HL-60 (cell line): Measurements from ENCODE around the gene ASB13.
A peak's percentile ranks its signal among the peaks of the same experiment; 100 is the strongest.

ENCODE experiments used
- DNase-seq, 2 experiments: peaks; one replicate each; pipeline ENCODE4 v3.0.0-alpha.2; 2010 to 2020; ENCODE audit warnings: low read depth in 1 of 2, low spot score in 1 of 2
- H3K27ac ChIP-seq: fragments of 250-450 bp; sonication (Bioruptor Pico); replicated peaks from 2 replicates; pipeline ENCODE4 v1.5.1; 2020; ENCODE audit warnings: mild to moderate bottlenecking, moderate library complexity
- H3K27me3 ChIP-seq: fragments of 250-450 bp; sonication (Bioruptor Pico); 2 replicates; pipeline ENCODE4 v1.5.1; 2021; ENCODE audit warnings: mild to moderate bottlenecking, moderate library complexity; ENCODE audit not compliant: insufficient read depth, poor library complexity, severe bottlenecking
- H3K4me3 ChIP-seq: replicated peaks from 2 replicates; pipeline ENCODE4 v1.5.1; 2011; ENCODE audit warnings: mild to moderate bottlenecking, control low read depth, low read length; ENCODE audit not compliant: insufficient read depth
- GABPA ChIP-seq: IDR thresholded peaks from 2 replicates; pipeline ENCODE4 v1.6.1; 2012; ENCODE audit warnings: low read depth
- POLR2AphosphoS5 ChIP-seq: IDR thresholded peaks from 2 replicates; pipeline ENCODE4 v1.6.1; 2012; ENCODE audit warnings: low read depth
- SPI1 ChIP-seq: IDR thresholded peaks from 2 replicates; pipeline ENCODE4 v1.6.1; 2012; ENCODE audit warnings: low read depth, mild to moderate bottlenecking, borderline replicate concordance
- TF ChIP-seq, protein P1 (sequence below): IDR thresholded peaks from one replicate; pipeline ENCODE4 v1.5.1; 2011; ENCODE audit warnings: low read length, control low read depth, inconsistent platforms; ENCODE audit not compliant: insufficient read depth
- TF ChIP-seq, protein P2 (sequence below): IDR thresholded peaks from 2 replicates; pipeline ENCODE4 v1.6.1; 2012; ENCODE audit warnings: low read depth; ENCODE audit not compliant: insufficient replicate concordance

ASB13 gene

DNA sequence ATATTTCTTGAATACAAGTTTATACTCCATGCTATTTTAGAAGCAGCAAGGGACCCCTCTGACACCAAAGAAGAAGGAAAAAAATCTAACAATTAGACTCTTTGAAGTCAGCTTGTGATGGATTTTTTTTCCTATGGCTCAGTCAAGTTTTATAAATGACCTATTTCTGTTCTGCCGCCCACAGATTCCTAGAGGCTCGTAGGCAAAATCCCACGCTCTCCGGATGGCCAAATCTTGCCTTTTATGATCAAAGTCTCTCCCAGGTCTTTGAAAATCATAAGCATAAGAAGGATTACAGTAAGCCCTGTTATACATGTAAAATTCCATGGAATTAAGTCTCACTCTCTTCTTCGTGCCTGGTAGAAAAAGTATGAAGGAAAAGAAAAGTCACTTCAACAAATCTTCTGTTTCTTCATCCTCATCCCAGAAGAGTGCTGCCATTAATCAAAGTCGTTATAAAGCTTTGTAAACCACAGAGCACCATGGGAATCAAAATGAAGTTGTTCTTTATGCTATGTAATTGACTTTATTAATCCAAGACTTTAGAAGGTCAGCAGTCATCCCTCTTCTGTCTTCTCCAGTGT, 33.1 kb downstream of the ASB13 start:
- Histone ChIP-seq H3K27ac (no peak overlapping the region), H3K27me3 (no peaks in the 10 kb centered on the region), H3K4me3 (no peak overlapping the region)
- no peak for DNase-seq
- TF ChIP-seq POLR2AphosphoS5, result no peak

DNA sequence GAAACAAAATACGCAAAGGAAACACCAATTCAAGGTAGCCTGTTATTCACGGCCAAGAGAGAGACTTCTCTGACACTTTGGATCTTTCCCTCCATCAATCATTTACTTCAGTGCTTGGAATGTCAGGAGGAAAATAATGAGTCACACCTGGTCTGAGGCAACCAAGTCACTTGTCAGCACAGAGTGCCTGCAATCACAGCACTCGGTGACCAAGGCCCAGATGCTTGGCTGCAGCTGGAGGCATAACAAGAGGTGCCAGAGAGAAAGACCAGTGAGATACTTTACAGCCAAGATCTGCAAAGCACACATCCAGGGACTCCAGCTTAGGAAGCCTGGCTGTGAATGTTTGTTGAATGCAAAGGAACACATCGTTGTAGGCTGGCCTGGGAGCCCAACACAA, 33.9 kb downstream of the ASB13 start:
- no peak for DNase-seq
- TF ChIP-seq GABPA (no peak), POLR2AphosphoS5 (no peak), SPI1 (no peak)
- TF ChIP-seq, protein P1, sequence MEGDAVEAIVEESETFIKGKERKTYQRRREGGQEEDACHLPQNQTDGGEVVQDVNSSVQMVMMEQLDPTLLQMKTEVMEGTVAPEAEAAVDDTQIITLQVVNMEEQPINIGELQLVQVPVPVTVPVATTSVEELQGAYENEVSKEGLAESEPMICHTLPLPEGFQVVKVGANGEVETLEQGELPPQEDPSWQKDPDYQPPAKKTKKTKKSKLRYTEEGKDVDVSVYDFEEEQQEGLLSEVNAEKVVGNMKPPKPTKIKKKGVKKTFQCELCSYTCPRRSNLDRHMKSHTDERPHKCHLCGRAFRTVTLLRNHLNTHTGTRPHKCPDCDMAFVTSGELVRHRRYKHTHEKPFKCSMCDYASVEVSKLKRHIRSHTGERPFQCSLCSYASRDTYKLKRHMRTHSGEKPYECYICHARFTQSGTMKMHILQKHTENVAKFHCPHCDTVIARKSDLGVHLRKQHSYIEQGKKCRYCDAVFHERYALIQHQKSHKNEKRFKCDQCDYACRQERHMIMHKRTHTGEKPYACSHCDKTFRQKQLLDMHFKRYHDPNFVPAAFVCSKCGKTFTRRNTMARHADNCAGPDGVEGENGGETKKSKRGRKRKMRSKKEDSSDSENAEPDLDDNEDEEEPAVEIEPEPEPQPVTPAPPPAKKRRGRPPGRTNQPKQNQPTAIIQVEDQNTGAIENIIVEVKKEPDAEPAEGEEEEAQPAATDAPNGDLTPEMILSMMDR, result no peak
- TF ChIP-seq, protein P2, sequence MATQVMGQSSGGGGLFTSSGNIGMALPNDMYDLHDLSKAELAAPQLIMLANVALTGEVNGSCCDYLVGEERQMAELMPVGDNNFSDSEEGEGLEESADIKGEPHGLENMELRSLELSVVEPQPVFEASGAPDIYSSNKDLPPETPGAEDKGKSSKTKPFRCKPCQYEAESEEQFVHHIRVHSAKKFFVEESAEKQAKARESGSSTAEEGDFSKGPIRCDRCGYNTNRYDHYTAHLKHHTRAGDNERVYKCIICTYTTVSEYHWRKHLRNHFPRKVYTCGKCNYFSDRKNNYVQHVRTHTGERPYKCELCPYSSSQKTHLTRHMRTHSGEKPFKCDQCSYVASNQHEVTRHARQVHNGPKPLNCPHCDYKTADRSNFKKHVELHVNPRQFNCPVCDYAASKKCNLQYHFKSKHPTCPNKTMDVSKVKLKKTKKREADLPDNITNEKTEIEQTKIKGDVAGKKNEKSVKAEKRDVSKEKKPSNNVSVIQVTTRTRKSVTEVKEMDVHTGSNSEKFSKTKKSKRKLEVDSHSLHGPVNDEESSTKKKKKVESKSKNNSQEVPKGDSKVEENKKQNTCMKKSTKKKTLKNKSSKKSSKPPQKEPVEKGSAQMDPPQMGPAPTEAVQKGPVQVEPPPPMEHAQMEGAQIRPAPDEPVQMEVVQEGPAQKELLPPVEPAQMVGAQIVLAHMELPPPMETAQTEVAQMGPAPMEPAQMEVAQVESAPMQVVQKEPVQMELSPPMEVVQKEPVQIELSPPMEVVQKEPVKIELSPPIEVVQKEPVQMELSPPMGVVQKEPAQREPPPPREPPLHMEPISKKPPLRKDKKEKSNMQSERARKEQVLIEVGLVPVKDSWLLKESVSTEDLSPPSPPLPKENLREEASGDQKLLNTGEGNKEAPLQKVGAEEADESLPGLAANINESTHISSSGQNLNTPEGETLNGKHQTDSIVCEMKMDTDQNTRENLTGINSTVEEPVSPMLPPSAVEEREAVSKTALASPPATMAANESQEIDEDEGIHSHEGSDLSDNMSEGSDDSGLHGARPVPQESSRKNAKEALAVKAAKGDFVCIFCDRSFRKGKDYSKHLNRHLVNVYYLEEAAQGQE, result no peak
- Histone ChIP-seq H3K4me3 (no peak overlapping the region), H3K27ac (no peak overlapping the region), H3K27me3 (no peaks in the 10 kb centered on the region)

DNA sequence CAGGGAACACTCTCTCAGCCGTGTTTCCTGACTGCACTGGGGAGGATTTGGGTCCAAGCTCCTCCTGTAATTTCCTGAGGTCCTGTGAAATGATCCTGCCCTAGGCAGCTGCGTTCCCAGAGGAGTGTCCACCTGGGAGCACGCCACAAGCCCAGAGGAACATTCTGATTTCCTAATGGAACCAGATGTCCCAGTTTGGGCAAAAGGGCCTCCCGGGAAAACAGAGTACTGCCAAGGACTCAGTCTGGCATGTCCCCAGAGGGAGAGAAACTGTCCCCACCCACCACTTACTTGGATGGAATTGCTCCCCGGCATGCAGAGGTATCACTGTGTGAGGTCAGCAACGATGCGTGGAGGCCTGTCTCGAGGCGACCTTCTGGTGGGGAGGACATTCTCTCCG, 34.5 kb downstream of the ASB13 start:
- no peaks in the 10 kb centered on the region for H3K27me3 ChIP-seq
- no peak for DNase-seq
- H3K27ac ChIP-seq, result no peak overlapping the region
- TF ChIP-seq SPI1, result no peak
- no peak overlapping the region for H3K4me3 ChIP-seq

DNA sequence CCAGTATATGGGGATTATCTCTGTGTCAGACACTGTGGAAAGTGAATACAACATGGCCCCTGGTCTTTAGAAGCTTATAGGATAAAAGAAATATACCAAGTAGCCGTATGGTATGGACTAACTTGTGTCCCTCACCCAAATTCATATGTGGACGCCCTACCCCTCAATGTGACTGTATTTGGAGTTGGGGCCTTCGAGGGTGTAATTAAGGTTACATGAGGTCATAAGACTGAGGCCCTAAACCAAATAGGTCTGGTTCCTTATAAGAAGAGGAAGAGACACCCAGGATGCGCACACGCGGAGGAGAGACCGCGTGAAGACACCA, 36.3 kb downstream of the ASB13 start:
- no peak overlapping the region for H3K27ac ChIP-seq
- DNase-seq, result no peak
- no peak for TF ChIP-seq POLR2AphosphoS5
- no peaks in the 10 kb centered on the region for H3K27me3 ChIP-seq
- H3K4me3 ChIP-seq, result no peak overlapping the region

DNA sequence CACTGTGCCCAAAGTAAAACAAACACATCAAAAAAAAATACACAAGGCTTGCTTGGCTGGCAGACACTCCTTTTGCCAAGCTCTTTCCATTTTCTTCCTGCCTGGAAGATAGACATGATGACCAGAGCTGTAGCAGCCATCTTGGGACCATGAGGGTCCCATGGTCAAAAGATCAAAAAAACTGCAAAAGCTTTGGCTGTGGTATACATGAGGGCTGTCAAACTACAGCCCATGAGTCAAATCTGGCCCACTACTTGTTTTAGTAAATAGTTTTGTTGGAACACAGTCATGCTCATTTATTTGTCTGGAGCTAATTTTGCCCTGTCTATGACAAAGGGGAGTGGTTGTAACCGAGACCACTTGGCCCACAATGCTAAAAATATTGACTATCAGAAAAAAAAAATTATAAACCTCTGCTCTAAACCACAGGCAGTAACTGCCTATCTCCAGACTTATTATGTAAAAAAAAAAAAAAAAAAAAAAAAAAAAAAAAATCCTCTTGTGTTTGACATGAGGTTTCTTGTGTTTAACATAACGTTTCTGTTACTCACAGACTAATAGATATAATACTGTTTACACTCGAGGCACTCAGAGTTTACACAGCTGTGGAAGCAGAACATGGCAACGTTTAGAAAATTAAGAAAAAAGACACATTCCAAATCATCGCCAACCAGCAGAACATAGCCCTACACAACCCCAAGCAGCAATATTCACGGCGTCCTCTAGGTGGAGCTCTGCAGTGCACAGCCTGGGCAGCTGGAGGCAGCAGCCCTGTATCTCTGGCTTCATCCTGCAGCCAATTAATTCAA, 36.9 kb downstream of the ASB13 start:
- peak in 1 of 2 experiments; percentile 46 for DNase-seq
- Histone ChIP-seq H3K27me3 (no peaks in the 10 kb centered on the region), H3K27ac (no peak overlapping the region), H3K4me3 (no peak overlapping the region)
- TF ChIP-seq, protein P1, result peak; percentile 54
- no peak for TF ChIP-seq SPI1

DNA sequence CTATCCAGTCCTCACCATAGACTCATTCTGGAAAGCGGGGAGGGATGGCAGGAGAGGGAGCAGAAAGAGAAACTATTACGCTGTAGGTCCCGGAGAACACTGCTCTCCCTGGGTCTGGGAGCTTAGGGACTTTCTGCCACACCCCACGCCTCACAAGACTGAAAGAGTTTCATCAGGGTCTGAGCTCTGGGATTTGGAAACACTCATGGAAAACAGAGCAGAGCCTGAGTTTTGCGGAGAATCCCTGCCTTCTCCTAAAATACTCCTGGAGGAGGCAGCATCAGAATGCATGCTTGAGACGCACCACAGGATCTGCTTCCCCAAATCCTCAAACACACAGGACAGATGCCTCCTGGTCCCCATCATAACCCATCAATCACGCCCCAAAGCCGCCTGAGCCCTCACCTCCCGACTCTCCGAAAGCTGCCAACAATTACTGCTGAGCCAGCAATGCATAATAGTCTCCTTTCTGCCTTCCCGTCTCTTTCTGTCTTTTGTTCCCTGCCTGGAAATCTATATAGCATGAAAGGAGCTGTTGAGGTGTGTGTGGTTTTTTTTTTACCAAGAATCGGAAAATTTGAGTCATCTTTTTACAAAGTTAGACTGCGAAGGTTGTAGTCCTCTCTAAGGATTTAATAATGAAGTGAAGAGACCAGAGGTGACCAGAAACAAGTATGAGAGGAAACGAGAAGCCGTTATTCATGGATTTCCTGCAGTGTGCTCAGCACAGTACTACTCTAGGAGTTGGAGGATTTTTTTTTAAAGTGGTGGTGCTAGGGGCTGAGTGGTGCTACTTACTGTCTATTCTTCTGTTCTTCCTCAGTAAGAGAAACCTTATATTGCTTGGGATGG, 37.7 kb downstream of the ASB13 start:
- no peak overlapping the region for H3K27ac ChIP-seq
- TF ChIP-seq SPI1 (no peak), POLR2AphosphoS5 (no peak), GABPA (no peak)
- TF ChIP-seq, protein P1, result no peak
- TF ChIP-seq, protein P2, result no peak
- no peak overlapping the region for H3K4me3 ChIP-seq
- DNase-seq, result no peak
- no peaks in the 10 kb centered on the region for H3K27me3 ChIP-seq
